Gastrocnemius medialis (tissue), 4 donors: ENCODE data around the gene CWC27.
A peak's percentile ranks its signal among the peaks of the same experiment; 100 is the strongest.

Source experiments
- POLR2A ChIP-seq, 2 donors: fragments of 450-650 bp; IDR thresholded peaks; one replicate each; pipeline ENCODE4 v1.6.1; 2017; ENCODE audit warnings: antibody characterized with exemption in 2 of 2, mild to moderate bottlenecking in 2 of 2, moderate library complexity in 2 of 2
- TF ChIP-seq, protein P1 (sequence below), 5 experiments: fragments of 450-650 bp in 3 of 5; fragments of 200-600 bp in 2 of 5; sonication (generic) in 2 of 5; IDR thresholded peaks in 4 of 5; conservative IDR thresholded peaks in 1 of 5; 1 replicate in 4 of 5; 2 replicates in 1 of 5; pipeline ENCODE4 v1.5.1; 2016 to 2019; ENCODE audit warnings: antibody characterized with exemption in 5 of 5, mild to moderate bottlenecking in 3 of 5, moderate library complexity in 3 of 5

GRCh38 chr5:64958757-64959391 is 190.1 kb downstream of the CWC27 start:
- TF ChIP-seq, protein P1, sequence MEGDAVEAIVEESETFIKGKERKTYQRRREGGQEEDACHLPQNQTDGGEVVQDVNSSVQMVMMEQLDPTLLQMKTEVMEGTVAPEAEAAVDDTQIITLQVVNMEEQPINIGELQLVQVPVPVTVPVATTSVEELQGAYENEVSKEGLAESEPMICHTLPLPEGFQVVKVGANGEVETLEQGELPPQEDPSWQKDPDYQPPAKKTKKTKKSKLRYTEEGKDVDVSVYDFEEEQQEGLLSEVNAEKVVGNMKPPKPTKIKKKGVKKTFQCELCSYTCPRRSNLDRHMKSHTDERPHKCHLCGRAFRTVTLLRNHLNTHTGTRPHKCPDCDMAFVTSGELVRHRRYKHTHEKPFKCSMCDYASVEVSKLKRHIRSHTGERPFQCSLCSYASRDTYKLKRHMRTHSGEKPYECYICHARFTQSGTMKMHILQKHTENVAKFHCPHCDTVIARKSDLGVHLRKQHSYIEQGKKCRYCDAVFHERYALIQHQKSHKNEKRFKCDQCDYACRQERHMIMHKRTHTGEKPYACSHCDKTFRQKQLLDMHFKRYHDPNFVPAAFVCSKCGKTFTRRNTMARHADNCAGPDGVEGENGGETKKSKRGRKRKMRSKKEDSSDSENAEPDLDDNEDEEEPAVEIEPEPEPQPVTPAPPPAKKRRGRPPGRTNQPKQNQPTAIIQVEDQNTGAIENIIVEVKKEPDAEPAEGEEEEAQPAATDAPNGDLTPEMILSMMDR (IDR thresholded peaks at IDR 0.05 in 4 of 5, conservative IDR thresholded peaks at IDR 0.05 in 1 of 5) = peak in 2 of 5 experiments; percentile 28 to 36
- TF ChIP-seq POLR2A (IDR thresholded peaks at IDR 0.05) = no peak
